ENCODE measurements around the gene PITPNM3. TPM values are rescaled to one million over a fixed set of nuclear protein-coding genes. Genes with fewer than 3 reads are reported as not detected.

PITPNM3 gene
- total RNA-seq, 2 experiments from 2014 or later: 0.69 to 0.72 TPM

GRCh38 chr17:6512552-6512951 lies 43.8 kb downstream of the PITPNM3 start:
- H3K36me3 Mint-ChIP-seq (ENCODE audit: low read depth): no peaks in the 10 kb centered on the region
- no peak overlapping the region for H3K27ac Mint-ChIP-seq
- no peaks in the 10 kb centered on the region for H3K4me1 Mint-ChIP-seq
- peaks cover 5% of the 10 kb centered on the region for H3K27me3 Mint-ChIP-seq
- H3K9me3 Mint-ChIP-seq (ENCODE audit: low read depth): no peaks in the 10 kb centered on the region
- CTCF ChIA-PET: interaction anchor here (0.6 kb wide), 1 partner anchor 181 kb away, joined by 3 read pairs; no protein-coding TSS in a partner anchor
- no peak overlapping the region for H3K4me3 Mint-ChIP-seq
- intact Hi-C loops (cut with DNase I, micrococcal nuclease): no loop called here
- ATAC-seq (no peak), DNase-seq (no peak)
- POLR2A ChIA-PET: no interaction called here

- Mint-ChIP-seq H3K4me3 (no peak overlapping the region), H3K9me3 (ENCODE audit: low read depth) (no peaks in the 10 kb centered on the region), H3K27ac (no peak overlapping the region), H3K27me3 (peaks cover 3% of the 10 kb centered on the region), H3K36me3 (ENCODE audit: low read depth) (no peaks in the 10 kb centered on the region), H3K4me1 (no peaks in the 10 kb centered on the region)
- CTCF ChIA-PET: no interaction called here
- no peak for ATAC-seq
- intact Hi-C loops (cut with DNase I, micrococcal nuclease): no loop called here
- no peak for DNase-seq
- POLR2A ChIA-PET: no interaction called here
These were observed 45.9 kb downstream of the PITPNM3 start for GRCh38 chr17:6510321-6510977.

- intact Hi-C loops (cut with DNase I, micrococcal nuclease): no loop called here
- no peaks in the 10 kb centered on the region for H3K4me1 Mint-ChIP-seq
- ChIA-PET CTCF (no interaction called here), POLR2A (no interaction called here)
- no peaks in the 10 kb centered on the region for H3K36me3 Mint-ChIP-seq (ENCODE audit: low read depth)
- peaks cover 3% of the 10 kb centered on the region for H3K27me3 Mint-ChIP-seq
- no peak overlapping the region for H3K27ac Mint-ChIP-seq
- ATAC-seq: no peak
- H3K9me3 Mint-ChIP-seq (ENCODE audit: low read depth): no peaks in the 10 kb centered on the region
- no peak for DNase-seq
- no peak overlapping the region for H3K4me3 Mint-ChIP-seq
These were observed 46.4 kb downstream of the PITPNM3 start for GRCh38 chr17:6509921-6510320.

DNA sequence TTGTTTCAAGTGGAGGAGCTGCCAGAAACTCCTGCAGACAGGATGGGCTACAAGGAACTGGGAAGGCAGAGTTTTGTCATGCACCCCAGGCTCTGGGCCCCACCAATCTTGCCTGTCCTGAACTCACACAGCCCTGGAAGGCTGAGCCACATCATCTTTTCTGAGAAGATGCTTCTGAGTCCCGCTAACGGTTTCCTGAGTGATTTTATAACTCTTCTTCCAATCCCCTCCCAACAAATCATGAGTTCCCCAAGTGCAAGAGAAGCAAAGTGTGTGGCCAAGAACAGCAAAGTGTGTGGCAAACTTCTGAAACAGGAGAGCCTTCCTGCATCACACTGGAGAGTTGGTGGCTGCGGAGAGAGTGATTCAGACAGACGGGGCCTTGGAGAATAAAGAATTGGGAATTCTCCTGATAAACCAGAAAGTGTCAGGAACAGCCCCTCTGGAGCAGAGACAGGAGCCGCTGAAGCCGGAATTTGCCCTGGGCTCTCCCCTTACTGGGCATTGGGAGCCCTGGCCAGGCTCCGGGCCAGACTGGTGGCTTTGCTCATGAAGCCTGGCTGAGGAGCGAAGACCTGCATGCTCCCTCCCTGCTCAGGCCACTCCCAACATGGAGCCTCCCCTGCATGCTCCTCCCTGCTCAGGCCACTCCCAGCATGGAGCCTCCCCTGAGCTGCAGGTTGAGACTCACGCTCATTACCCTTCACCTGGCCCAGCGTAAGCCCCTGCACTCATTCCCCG lies 47.2 kb downstream of the PITPNM3 start:
- Mint-ChIP-seq H3K36me3 (ENCODE audit: low read depth) (no peaks in the 10 kb centered on the region), H3K4me3 (no peak overlapping the region), H3K27ac (no peak overlapping the region), H3K27me3 (peaks cover 3% of the 10 kb centered on the region), H3K9me3 (ENCODE audit: low read depth) (no peaks in the 10 kb centered on the region), H3K4me1 (no peaks in the 10 kb centered on the region)
- ChIA-PET CTCF (interaction anchor here (0.7 to 0.9 kb wide), 2 partner anchors 9 to 14 kb away, joined by 3 read pairs; no protein-coding TSS in a partner anchor), POLR2A (no interaction called here)
- ATAC-seq (no peak), DNase-seq (no peak)
- intact Hi-C loops (cut with DNase I, micrococcal nuclease): no loop called here

- Mint-ChIP-seq H3K4me1 (no peaks in the 10 kb centered on the region), H3K36me3 (ENCODE audit: low read depth) (no peaks in the 10 kb centered on the region), H3K4me3 (no peak overlapping the region), H3K27me3 (peaks cover 3% of the 10 kb centered on the region), H3K27ac (no peak overlapping the region), H3K9me3 (ENCODE audit: low read depth) (no peaks in the 10 kb centered on the region)
- DNase-seq: no peak
- POLR2A ChIA-PET: no interaction called here
- intact Hi-C loops (cut with DNase I, micrococcal nuclease): no loop called here
- CTCF ChIA-PET: interaction anchor here (0.7 to 0.9 kb wide), 2 partner anchors 10 to 13 kb away, joined by 3 read pairs; no protein-coding TSS in a partner anchor
- ATAC-seq: no peak
These were observed 47.8 kb downstream of the PITPNM3 start for GRCh38 chr17:6508519-6509030.

DNA sequence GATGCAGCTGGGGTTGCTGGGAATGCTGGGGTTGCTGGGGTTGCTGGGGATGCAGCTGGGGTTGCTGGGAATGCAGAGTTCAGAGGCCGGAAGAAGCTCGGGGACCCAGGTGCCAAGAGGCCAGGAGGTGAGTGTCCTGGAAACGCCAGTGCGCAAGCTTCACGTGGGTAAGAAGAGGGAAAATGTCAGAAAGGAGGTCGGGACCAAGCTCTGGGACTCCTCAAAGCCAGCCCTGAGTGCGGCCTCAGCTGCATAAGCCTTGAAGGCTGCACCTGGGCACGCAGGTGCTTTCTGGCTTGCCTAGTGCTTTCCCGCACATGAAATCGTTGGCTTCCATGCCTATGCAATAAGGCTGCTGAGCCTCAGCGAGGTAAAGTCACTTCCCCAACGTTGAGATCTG lies 48.3 kb downstream of the PITPNM3 start:
- Mint-ChIP-seq H3K27me3 (peaks cover under 1% of the 10 kb centered on the region), H3K4me1 (no peaks in the 10 kb centered on the region), H3K27ac (no peak overlapping the region), H3K36me3 (ENCODE audit: low read depth) (no peaks in the 10 kb centered on the region), H3K9me3 (ENCODE audit: low read depth) (no peaks in the 10 kb centered on the region), H3K4me3 (no peak overlapping the region)
- ATAC-seq (no peak), DNase-seq (no peak)
- ChIA-PET CTCF (interaction anchor here (0.9 kb wide), 1 partner anchor 13 kb away, joined by 3 read pairs; no protein-coding TSS in a partner anchor), POLR2A (no interaction called here)
- intact Hi-C loops (cut with DNase I, micrococcal nuclease): no loop called here

DNA sequence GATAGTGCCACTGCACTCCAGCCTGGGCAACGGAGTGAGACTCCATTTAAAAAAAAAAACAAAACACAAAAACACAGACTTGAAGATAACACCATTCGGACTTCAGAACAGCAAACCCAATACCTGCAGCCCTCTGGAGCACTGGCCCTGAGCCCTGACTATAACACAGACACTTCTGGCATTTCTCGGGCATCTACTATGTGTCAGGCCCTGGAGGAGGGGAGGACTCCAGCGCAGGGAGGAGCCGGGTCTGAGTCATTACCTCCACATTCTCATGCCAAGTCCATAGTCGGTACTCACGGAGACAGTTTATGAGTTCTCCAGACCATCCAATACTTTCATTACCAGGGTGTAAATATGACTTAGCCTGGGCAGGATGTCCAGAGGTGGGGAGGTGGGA lies 48.8 kb downstream of the PITPNM3 start:
- Mint-ChIP-seq H3K4me3 (no peak overlapping the region), H3K36me3 (ENCODE audit: low read depth) (no peaks in the 10 kb centered on the region), H3K27me3 (no peaks in the 10 kb centered on the region), H3K9me3 (ENCODE audit: low read depth) (no peaks in the 10 kb centered on the region), H3K27ac (no peak overlapping the region), H3K4me1 (no peaks in the 10 kb centered on the region)
- POLR2A ChIA-PET: no interaction called here
- CTCF ChIA-PET: no interaction called here
- intact Hi-C loops (cut with DNase I, micrococcal nuclease): no loop called here
- DNase-seq (no peak), ATAC-seq (no peak)

GRCh38 chr17:6506679-6507231 lies 49.6 kb downstream of the PITPNM3 start:
- no peaks in the 10 kb centered on the region for H3K9me3 Mint-ChIP-seq (ENCODE audit: low read depth)
- POLR2A ChIA-PET: no interaction called here
- H3K4me3 Mint-ChIP-seq: no peak overlapping the region
- no peaks in the 10 kb centered on the region for H3K36me3 Mint-ChIP-seq (ENCODE audit: low read depth)
- ATAC-seq: no peak
- H3K27me3 Mint-ChIP-seq: no peaks in the 10 kb centered on the region
- no peak for DNase-seq
- intact Hi-C loops (cut with DNase I, micrococcal nuclease): no loop called here
- no peak overlapping the region for H3K27ac Mint-ChIP-seq
- no peaks in the 10 kb centered on the region for H3K4me1 Mint-ChIP-seq
- CTCF ChIA-PET: no interaction called here

DNA sequence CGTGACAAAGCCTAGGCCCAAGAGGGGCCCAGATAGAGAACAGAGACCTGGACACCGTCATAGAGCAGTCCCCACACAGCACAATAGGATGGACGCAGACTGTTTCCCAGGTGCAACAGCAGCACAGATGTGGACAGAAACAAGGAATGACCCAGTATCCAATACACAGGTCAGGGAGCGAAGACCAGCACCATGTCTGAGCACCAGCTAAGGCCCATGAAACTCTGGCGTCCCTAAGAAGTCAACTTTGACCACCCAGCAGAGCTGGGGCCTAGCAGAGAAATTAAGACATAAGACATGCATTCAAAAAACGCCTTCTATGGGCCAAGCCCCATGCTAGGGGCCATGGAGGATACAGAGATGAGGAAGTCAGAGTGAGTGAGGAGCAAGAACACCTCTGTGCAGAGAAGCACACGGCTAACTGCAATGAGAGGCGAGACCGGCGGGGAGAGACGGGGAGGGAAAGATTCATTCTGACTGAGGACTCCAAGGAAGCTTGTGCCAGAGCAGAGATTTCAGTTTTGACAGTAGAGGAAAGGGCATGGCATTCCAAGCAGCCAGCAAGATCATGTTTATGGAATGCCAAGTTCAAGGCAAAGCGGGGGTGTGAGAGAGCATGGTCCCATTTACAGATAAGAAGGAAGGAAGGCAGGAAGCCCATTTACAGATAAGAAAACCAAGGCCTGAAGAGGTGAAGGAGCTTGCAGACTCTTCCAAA lies 50.8 kb downstream of the PITPNM3 start:
- ATAC-seq (no peak), DNase-seq (no peak)
- intact Hi-C loops (cut with DNase I, micrococcal nuclease): no loop called here
- Mint-ChIP-seq H3K4me3 (no peak overlapping the region), H3K4me1 (no peaks in the 10 kb centered on the region), H3K27ac (no peak overlapping the region), H3K9me3 (ENCODE audit: low read depth) (no peaks in the 10 kb centered on the region), H3K27me3 (no peaks in the 10 kb centered on the region), H3K36me3 (ENCODE audit: low read depth) (no peaks in the 10 kb centered on the region)
- ChIA-PET CTCF (no interaction called here), POLR2A (no interaction called here)

- ATAC-seq (no peak), DNase-seq (no peak)
- Mint-ChIP-seq H3K27me3 (no peaks in the 10 kb centered on the region), H3K27ac (no peak overlapping the region), H3K9me3 (ENCODE audit: low read depth) (no peaks in the 10 kb centered on the region), H3K4me1 (no peaks in the 10 kb centered on the region), H3K4me3 (no peak overlapping the region), H3K36me3 (ENCODE audit: low read depth) (no peaks in the 10 kb centered on the region)
- intact Hi-C loops (cut with DNase I, micrococcal nuclease): no loop called here
- CTCF ChIA-PET: no interaction called here
- POLR2A ChIA-PET: no interaction called here
These were observed 52.6 kb downstream of the PITPNM3 start for GRCh38 chr17:6503641-6504195.

DNA sequence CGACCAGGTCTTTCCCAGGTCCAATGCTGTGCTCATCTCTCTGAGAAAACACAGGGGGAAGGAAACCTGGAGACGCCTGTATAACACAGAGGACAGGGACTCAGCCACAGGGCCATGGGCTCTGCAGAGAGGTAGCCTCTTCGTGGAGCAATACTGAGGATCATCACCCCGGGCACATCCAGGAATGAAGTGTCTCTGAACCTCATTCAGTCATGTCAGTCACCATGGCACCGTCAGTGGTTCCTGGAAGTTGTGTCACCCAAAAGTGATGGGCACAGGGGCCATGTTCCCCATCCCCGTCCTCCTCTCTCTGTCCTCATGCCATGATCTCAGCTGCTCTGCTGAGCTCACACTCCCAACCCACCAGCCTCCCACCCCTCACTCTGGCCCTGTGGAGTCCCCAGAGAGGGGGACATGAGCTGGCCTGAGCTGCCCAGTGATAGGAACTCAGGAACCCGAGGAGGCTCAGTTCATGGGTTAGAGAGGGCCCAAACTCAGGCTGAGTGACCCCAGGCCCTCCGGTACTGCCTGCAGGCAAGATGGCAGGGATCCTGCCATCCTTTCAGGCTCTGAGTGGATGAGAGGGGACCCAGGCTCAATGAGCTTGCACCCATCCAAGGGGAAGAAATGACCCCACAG lies 53.4 kb downstream of the PITPNM3 start:
- Mint-ChIP-seq H3K27me3 (no peaks in the 10 kb centered on the region), H3K9me3 (ENCODE audit: low read depth) (no peaks in the 10 kb centered on the region), H3K4me1 (no peaks in the 10 kb centered on the region), H3K36me3 (ENCODE audit: low read depth) (no peaks in the 10 kb centered on the region), H3K27ac (no peak overlapping the region), H3K4me3 (no peak overlapping the region)
- CTCF ChIA-PET: no interaction called here
- intact Hi-C loops (cut with DNase I, micrococcal nuclease): no loop called here
- DNase-seq (no peak), ATAC-seq (no peak)
- POLR2A ChIA-PET: no interaction called here
